GM12865 (cell line): ENCODE results near the gene NOX5.

Experiments used
- DNase-seq: peaks from one replicate; pipeline ENCODE4 v3.0.0; 2010; ENCODE audit warnings: low read depth
- H3K4me3 ChIP-seq: 2 replicates; pipeline ENCODE4 v1.5.1; 2011; ENCODE audit warnings: mild to moderate bottlenecking, low read depth, low read length, control low read depth
- CTCF ChIP-seq: IDR thresholded peaks from 2 replicates; pipeline ENCODE4 v1.5.1; 2011; ENCODE audit warnings: low read length, control low read depth, low read depth, inconsistent platforms; ENCODE audit not compliant: insufficient read depth; ENCODE audit errors: missing control alignments

Gene NOX5

GRCh38 chr15:69008056-69008455 is 6.4 kb upstream of the NOX5 start:
- TF ChIP-seq CTCF = no peak
- DNase-seq = no peak
- no peak overlapping the region for H3K4me3 ChIP-seq

- H3K4me3 ChIP-seq = no peak overlapping the region
- no peak for TF ChIP-seq CTCF
- no peak for DNase-seq
Measured at GRCh38 chr15:69009341-69009740, 5.2 kb upstream of the NOX5 start.

- no peak overlapping the region for H3K4me3 ChIP-seq
- no peak for DNase-seq
- TF ChIP-seq CTCF = no peak
Measured at GRCh38 chr15:69011641-69012040, 2.9 kb upstream of the NOX5 start.

GRCh38 chr15:69012761-69013364 is 1.6 kb upstream of the NOX5 start:
- DNase-seq = no peak
- H3K4me3 ChIP-seq = no peak overlapping the region
- no peak for TF ChIP-seq CTCF

- no peak for DNase-seq
- H3K4me3 ChIP-seq = no peak overlapping the region
- TF ChIP-seq CTCF = no peak
Measured at GRCh38 chr15:69013726-69014406, 629 bp upstream of the NOX5 start.

- no peak for DNase-seq
- H3K4me3 ChIP-seq = no peak overlapping the region
- TF ChIP-seq CTCF = no peak
Measured at GRCh38 chr15:69015591-69015990, 1.1 kb downstream of the NOX5 start.

GRCh38 chr15:69016021-69016595 is 1.6 kb downstream of the NOX5 start:
- TF ChIP-seq CTCF = no peak

More at GRCh38 chr15:69016021-69016595, 1.6 kb downstream of the NOX5 start:
- no peak for DNase-seq
- H3K4me3 ChIP-seq = no peak overlapping the region
